ENCODE measurements around the gene SS18L1. TPM values are rescaled to one million over a fixed set of nuclear protein-coding genes. Genes with fewer than 3 reads are reported as not detected.
A peak's percentile ranks its signal among the peaks of the same experiment; 100 is the strongest.

Gene SS18L1
- total RNA-seq, 2 experiments from 2014 or later, result 17.0 to 17.7 TPM

GRCh38 chr20:62208795-62209755, 65.5 kb downstream of the SS18L1 start:
- Histone ChIP-seq H3K79me2 (ENCODE audit: insufficient read depth, low read depth, low read length) (no peaks in the 10 kb centered on the region), H3K36me3 (ENCODE audit: insufficient read depth, low read length) (no peaks in the 10 kb centered on the region), H3K27ac (ENCODE audit: low read depth, low read length, poor library complexity, severe bottlenecking) (no peak overlapping the region), H2AFZ (ENCODE audit: low read length) (no peak overlapping the region), H3K4me1 (ENCODE audit: insufficient read depth, low read length, poor library complexity, severe bottlenecking) (no peaks in the 10 kb centered on the region), H3K9me2 (ENCODE audit: insufficient read depth, low read length) (no peaks in the 10 kb centered on the region), H3K4me2 (ENCODE audit: low read length) (no peak overlapping the region), H3K9me3 (ENCODE audit: low read length) (no peaks in the 10 kb centered on the region), H4K20me1 (ENCODE audit: insufficient read depth, low read length) (no peaks in the 10 kb centered on the region; the same call in 1 of the 2 replicates), H3K4me3 (ENCODE audit: low read depth, low read length, poor library complexity, severe bottlenecking) (no peak overlapping the region)
- no peak for DNase-seq (ENCODE audit: low spot score)
- CTCF ChIA-PET (ENCODE audit: unreplicated experiment), result no interaction called here
- POLR2A ChIA-PET, result no interaction called here
- BruUV-seq (replicated peaks), result no TSS peak
- intact Hi-C loops (cut with micrococcal nuclease; ENCODE audit: unreplicated experiment), result no loop called here
- peak; percentile 41; the same call in 1 of the 2 replicates for TF ChIP-seq CTCF (conservative IDR thresholded peaks at IDR 0.05; ENCODE audit: low read length)
- no peak for TF ChIP-seq EZH2phosphoT487 (IDR thresholded peaks at IDR 0.05; ENCODE audit: borderline replicate concordance, low read depth, low read length)

- DNase-seq (ENCODE audit: low spot score), result no peak
- Histone ChIP-seq H3K4me1 (ENCODE audit: insufficient read depth, low read length, poor library complexity, severe bottlenecking) (no peaks in the 10 kb centered on the region), H3K79me2 (ENCODE audit: insufficient read depth, low read depth, low read length) (no peaks in the 10 kb centered on the region), H3K4me3 (ENCODE audit: low read depth, low read length, poor library complexity, severe bottlenecking) (no peak overlapping the region), H3K36me3 (ENCODE audit: insufficient read depth, low read length) (no peaks in the 10 kb centered on the region), H3K27ac (ENCODE audit: low read depth, low read length, poor library complexity, severe bottlenecking) (no peak overlapping the region), H3K9me3 (ENCODE audit: low read length) (no peaks in the 10 kb centered on the region), H3K4me2 (ENCODE audit: low read length) (no peak overlapping the region), H4K20me1 (ENCODE audit: insufficient read depth, low read length) (no peaks in the 10 kb centered on the region; the same call in 1 of the 2 replicates), H3K9me2 (ENCODE audit: insufficient read depth, low read length) (no peaks in the 10 kb centered on the region), H2AFZ (ENCODE audit: low read length) (no peak overlapping the region)
- CTCF ChIA-PET (ENCODE audit: unreplicated experiment), result interaction anchor here (0.6 kb wide), 1 partner anchor 762 kb away, joined by 3 read pairs; no protein-coding TSS in a partner anchor
- POLR2A ChIA-PET, result no interaction called here
- intact Hi-C loops (cut with micrococcal nuclease; ENCODE audit: unreplicated experiment), result no loop called here
- no peak for TF ChIP-seq CTCF (conservative IDR thresholded peaks at IDR 0.05; ENCODE audit: low read length)
- TF ChIP-seq EZH2phosphoT487 (IDR thresholded peaks at IDR 0.05; ENCODE audit: borderline replicate concordance, low read depth, low read length), result no peak
- no TSS peak for BruUV-seq (replicated peaks)
Observed at GRCh38 chr20:62209850-62210495, 66.4 kb downstream of the SS18L1 start.

Data from OCI-LY7 (cell line).